HUES6 (cell line): Measurements from ENCODE around the gene GPR135.

Experiments used
- H3K27ac ChIP-seq: 2 replicates; pipeline ENCODE4 v1.7.0; 2013; ENCODE audit warnings: low read depth, mild to moderate bottlenecking, low read length, inconsistent platforms
- H3K27me3 ChIP-seq: 2 replicates; pipeline ENCODE4 v1.6.1; 2013; ENCODE audit warnings: low read length; ENCODE audit not compliant: control insufficient read depth, insufficient read depth
- H3K36me3 ChIP-seq: 2 replicates; pipeline ENCODE4 v1.6.1; 2013; ENCODE audit warnings: low read length; ENCODE audit not compliant: control insufficient read depth, insufficient read depth
- H3K4me1 ChIP-seq: 2 replicates; pipeline ENCODE4 v1.6.1; 2013; ENCODE audit warnings: low read length; ENCODE audit not compliant: control insufficient read depth, insufficient read depth
- H3K4me3 ChIP-seq: 2 replicates; pipeline ENCODE4 v1.5.1; 2013; ENCODE audit warnings: low read depth, low read length
- H3K9ac ChIP-seq: one replicate; pipeline ENCODE4 v1.6.1; 2013; ENCODE audit warnings: mild to moderate bottlenecking, low read length
- H3K9me3 ChIP-seq: 2 replicates; pipeline ENCODE4 v1.6.1; 2013; ENCODE audit warnings: low read depth, low read length; ENCODE audit not compliant: control insufficient read depth, insufficient read depth

Gene GPR135

GRCh38 chr14:59439256-59439965 is 25.8 kb downstream of the GPR135 start:
- Histone ChIP-seq H3K27me3 (no peaks in the 10 kb centered on the region), H3K9ac (no peak overlapping the region), H3K9me3 (no peaks in the 10 kb centered on the region), H3K4me1 (no peaks in the 10 kb centered on the region), H3K4me3 (no peak overlapping the region), H3K36me3 (no peaks in the 10 kb centered on the region), H3K27ac (no peak overlapping the region)

- no peak overlapping the region for H3K27ac ChIP-seq
- H3K9me3 ChIP-seq, result no peaks in the 10 kb centered on the region
- no peaks in the 10 kb centered on the region for H3K36me3 ChIP-seq
- H3K27me3 ChIP-seq, result no peaks in the 10 kb centered on the region
- H3K4me3 ChIP-seq, result no peak overlapping the region
- H3K4me1 ChIP-seq, result no peaks in the 10 kb centered on the region
- H3K9ac ChIP-seq, result no peak overlapping the region
These were observed 27.0 kb downstream of the GPR135 start for GRCh38 chr14:59438195-59438647.

DNA sequence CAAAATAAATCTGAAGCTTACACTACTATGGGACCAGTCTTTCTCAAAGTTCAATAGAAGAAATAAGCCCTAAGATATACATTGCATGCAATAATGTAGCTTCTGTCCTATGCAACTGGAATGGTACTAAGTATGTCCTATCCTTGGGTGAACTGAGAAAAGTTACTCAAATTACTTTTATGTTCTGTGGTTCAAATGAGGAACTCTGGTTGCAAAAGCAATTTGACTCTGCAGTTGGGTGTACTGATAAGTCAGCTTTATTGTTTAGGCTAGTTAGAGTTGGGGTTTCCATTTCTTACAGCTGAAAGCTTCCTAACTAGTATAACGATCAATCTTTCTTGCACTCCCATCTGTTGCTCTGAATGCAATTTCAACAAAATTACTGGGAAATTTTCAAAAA is 29.2 kb downstream of the GPR135 start:
- H3K27me3 ChIP-seq, result no peaks in the 10 kb centered on the region

GRCh38 chr14:59435101-59435500 is 30.1 kb downstream of the GPR135 start:
- Histone ChIP-seq H3K27ac (no peak overlapping the region), H3K27me3 (no peaks in the 10 kb centered on the region), H3K36me3 (no peaks in the 10 kb centered on the region), H3K4me3 (no peak overlapping the region), H3K9me3 (no peaks in the 10 kb centered on the region), H3K4me1 (no peaks in the 10 kb centered on the region), H3K9ac (no peak overlapping the region)

More for the DNA sequence above, 29.2 kb downstream of the GPR135 start:
- H3K9me3 ChIP-seq, result no peaks in the 10 kb centered on the region
- no peaks in the 10 kb centered on the region for H3K4me1 ChIP-seq
- H3K36me3 ChIP-seq, result no peaks in the 10 kb centered on the region
- no peak overlapping the region for H3K4me3 ChIP-seq
- no peak overlapping the region for H3K27ac ChIP-seq
- no peak overlapping the region for H3K9ac ChIP-seq

DNA sequence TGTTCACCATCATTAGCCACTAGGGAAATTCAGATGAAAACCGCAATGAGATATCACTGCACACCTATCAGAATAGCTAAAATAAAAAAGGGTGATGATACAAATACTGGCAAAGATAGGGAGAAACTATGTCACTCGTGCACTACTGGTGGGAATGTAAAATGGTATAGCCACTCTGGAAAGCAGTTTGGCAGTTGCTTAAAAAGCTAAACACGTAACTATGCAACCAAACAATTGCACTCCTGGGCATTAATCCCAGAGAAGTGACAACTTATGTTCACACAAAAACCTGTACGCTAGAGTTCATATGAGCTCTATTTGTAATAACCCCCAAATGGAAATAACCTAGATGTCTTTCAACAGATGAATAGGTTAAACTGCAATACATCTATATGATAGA is 35.4 kb downstream of the GPR135 start:
- Histone ChIP-seq H3K27me3 (no peaks in the 10 kb centered on the region), H3K4me1 (0 out of 2 replicates have a peak, but pooled peaks cover 4% of the 10 kb centered on the region), H3K27ac (no peak overlapping the region), H3K4me3 (no peak overlapping the region), H3K9me3 (no peaks in the 10 kb centered on the region), H3K9ac (no peak overlapping the region), H3K36me3 (no peaks in the 10 kb centered on the region)

DNA sequence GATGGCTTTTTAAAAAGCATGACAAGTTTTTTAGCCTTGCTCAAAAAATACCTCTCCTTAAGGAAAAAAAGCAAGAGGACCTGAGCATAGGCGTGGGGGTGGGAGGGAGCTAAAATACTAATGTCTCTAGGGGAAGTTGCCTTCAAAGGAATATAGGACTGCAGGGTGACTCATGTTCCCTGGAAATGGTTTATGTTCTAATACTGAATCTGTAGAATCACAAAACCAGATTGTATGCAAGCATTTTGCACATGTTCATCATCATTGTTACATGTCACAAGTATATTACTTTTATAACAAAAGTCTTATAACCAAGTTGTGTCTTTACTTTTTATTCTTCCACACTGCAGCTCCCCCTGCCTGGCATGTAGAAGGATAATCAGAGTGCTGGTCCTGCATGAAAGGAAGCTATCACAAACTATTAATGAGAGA is 36.6 kb downstream of the GPR135 start:
- Histone ChIP-seq H3K9ac (no peak overlapping the region), H3K27me3 (no peaks in the 10 kb centered on the region), H3K4me1 (0 out of 2 replicates have a peak, but pooled peaks cover 4% of the 10 kb centered on the region), H3K9me3 (no peaks in the 10 kb centered on the region), H3K27ac (no peak overlapping the region), H3K36me3 (no peaks in the 10 kb centered on the region), H3K4me3 (no peak overlapping the region)

DNA sequence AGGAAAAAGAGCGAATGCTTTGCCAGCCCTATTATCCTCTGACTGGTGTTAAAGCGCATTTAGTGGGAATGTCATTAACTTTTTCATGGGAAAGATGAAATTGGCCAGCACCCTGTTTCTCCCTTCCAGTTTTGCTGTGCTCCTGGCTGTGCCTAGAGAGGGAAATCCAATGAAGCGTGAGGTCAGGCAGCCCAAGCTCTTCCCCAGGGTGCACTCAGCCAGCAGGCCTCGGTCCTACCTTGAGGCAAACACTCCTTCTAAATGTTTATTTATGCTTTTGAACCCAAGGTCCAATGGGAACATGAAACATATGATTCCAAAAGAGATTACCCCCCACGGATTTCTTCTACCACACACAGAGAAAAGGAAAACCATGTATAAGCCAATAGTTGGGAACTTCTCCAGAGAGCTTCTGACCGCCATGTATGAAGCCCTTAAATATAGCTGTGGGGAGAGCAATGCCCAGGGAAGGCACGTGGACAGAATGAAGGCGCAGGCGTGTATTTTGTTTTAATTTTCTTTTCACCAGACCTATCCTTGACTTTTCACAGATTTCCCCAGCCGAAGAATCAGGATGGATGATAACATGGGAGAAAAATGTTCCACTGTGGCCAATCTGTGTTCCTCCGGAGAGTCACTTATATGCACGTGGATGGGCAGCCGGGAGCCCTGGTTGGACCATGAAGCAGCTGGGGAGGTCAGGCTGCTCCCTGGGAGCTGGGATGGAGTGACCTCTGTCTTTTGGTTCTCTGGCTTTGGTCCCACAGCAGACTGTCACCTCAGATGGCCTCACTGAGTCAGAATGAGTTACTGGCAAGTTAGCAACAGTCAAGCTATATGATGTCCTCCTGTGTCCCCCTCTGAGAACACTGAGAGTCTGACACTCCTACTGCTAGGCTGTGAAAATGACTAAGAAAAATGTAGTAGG is 37.3 kb downstream of the GPR135 start:
- H3K27ac ChIP-seq, result no peak overlapping the region
- no peak overlapping the region for H3K9ac ChIP-seq
- H3K9me3 ChIP-seq, result no peaks in the 10 kb centered on the region
- H3K4me3 ChIP-seq, result no peak overlapping the region
- no peaks in the 10 kb centered on the region for H3K27me3 ChIP-seq
- 0 out of 2 replicates have a peak, but pooled peaks cover 4% of the 10 kb centered on the region for H3K4me1 ChIP-seq
- H3K36me3 ChIP-seq, result no peaks in the 10 kb centered on the region

GRCh38 chr14:59425322-59425935 is 39.8 kb downstream of the GPR135 start:
- Histone ChIP-seq H3K9me3 (no peaks in the 10 kb centered on the region), H3K36me3 (no peaks in the 10 kb centered on the region), H3K4me3 (no peak overlapping the region), H3K27me3 (no peaks in the 10 kb centered on the region), H3K27ac (no peak overlapping the region), H3K9ac (no peak overlapping the region), H3K4me1 (0 out of 2 replicates have a peak, but pooled peaks cover 4% of the 10 kb centered on the region)

DNA sequence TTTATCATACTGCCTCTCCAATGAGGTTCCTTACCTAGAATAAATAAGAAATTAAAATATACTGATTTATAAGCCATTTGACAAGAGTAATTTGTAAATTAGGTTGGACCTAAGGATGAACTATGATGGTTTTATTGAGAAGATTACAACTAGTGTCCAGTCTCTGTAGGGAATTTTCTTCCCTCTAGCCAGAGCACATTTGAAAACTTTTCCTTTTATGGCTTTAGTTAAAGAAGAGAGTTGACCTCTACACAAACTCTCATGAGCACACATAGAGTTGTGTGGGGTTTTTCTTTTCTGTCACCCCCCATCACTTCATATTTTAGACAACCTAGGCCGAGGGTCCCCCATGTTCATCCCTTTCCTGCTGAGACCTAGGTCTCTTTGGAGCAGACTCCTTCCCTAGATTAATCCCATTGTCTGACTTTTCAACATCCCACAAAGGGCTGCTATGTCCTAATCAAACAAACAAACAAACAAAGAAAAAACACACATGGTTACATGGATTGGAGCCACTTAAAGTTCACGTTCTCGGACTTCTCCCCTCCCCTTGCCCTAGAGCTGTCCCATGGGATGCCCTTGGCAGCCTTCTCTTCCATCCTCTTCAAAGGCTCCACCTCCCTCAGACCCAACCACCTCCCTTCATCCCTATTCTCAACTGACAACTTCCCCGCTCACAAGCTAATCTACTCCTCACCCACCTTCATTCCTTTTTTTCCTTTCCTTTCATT is 40.7 kb downstream of the GPR135 start:
- Histone ChIP-seq H3K27ac (no peak overlapping the region), H3K9ac (no peak overlapping the region), H3K4me1 (0 out of 2 replicates have a peak, but pooled peaks cover 4% of the 10 kb centered on the region), H3K4me3 (no peak overlapping the region), H3K9me3 (no peaks in the 10 kb centered on the region), H3K36me3 (no peaks in the 10 kb centered on the region), H3K27me3 (no peaks in the 10 kb centered on the region)

- H3K27ac ChIP-seq, result no peak overlapping the region
- H3K4me3 ChIP-seq, result no peak overlapping the region
- H3K27me3 ChIP-seq, result no peaks in the 10 kb centered on the region
- H3K9me3 ChIP-seq, result no peaks in the 10 kb centered on the region
- 0 out of 2 replicates have a peak, but pooled peaks cover 4% of the 10 kb centered on the region for H3K4me1 ChIP-seq
- H3K36me3 ChIP-seq, result no peaks in the 10 kb centered on the region
- H3K9ac ChIP-seq, result no peak overlapping the region
These were observed 42.9 kb downstream of the GPR135 start for GRCh38 chr14:59422069-59422881.
